ENCODE data around the gene SERINC5.

SERINC5 gene

DNA sequence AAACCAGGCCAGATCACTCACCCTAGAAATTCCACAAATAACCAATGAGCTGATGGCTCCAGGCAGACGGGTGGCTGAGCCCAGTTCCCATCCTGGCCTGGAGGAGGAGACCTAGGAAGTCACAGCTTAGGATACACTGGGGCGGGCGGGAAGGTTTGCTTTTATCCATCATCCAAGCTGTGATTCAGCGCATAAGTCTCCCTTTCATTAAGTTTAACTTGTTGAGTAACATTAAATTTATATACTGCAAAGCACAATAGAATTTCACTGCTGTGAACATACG, 165.0 kb downstream of the SERINC5 start:
- no peak overlapping the region for H3K4me3 ChIP-seq (ENCODE audit: low read length)
- TF ChIP-seq, protein P1, sequence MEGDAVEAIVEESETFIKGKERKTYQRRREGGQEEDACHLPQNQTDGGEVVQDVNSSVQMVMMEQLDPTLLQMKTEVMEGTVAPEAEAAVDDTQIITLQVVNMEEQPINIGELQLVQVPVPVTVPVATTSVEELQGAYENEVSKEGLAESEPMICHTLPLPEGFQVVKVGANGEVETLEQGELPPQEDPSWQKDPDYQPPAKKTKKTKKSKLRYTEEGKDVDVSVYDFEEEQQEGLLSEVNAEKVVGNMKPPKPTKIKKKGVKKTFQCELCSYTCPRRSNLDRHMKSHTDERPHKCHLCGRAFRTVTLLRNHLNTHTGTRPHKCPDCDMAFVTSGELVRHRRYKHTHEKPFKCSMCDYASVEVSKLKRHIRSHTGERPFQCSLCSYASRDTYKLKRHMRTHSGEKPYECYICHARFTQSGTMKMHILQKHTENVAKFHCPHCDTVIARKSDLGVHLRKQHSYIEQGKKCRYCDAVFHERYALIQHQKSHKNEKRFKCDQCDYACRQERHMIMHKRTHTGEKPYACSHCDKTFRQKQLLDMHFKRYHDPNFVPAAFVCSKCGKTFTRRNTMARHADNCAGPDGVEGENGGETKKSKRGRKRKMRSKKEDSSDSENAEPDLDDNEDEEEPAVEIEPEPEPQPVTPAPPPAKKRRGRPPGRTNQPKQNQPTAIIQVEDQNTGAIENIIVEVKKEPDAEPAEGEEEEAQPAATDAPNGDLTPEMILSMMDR (conservative IDR thresholded peaks at IDR 0.05; ENCODE audit: low read length): no peak
- DNase-seq (ENCODE audit: low read depth): no peak

- peak overlapping the region; percentile 55 for H3K4me3 ChIP-seq (ENCODE audit: low read length)
- DNase-seq (ENCODE audit: low read depth): peak; percentile 85
- TF ChIP-seq, protein P1 (conservative IDR thresholded peaks at IDR 0.05; ENCODE audit: low read length): peak; percentile 75
Observed at GRCh38 chr5:80083101-80083890, 172.6 kb downstream of the SERINC5 start.

- TF ChIP-seq, protein P1 (conservative IDR thresholded peaks at IDR 0.05; ENCODE audit: low read length): peak; percentile 76
- peak; percentile 75 for DNase-seq (ENCODE audit: low read depth)
- H3K4me3 ChIP-seq (ENCODE audit: low read length): peak overlapping the region; percentile 55
Observed at GRCh38 chr5:80082731-80083100, 173.1 kb downstream of the SERINC5 start.

DNA sequence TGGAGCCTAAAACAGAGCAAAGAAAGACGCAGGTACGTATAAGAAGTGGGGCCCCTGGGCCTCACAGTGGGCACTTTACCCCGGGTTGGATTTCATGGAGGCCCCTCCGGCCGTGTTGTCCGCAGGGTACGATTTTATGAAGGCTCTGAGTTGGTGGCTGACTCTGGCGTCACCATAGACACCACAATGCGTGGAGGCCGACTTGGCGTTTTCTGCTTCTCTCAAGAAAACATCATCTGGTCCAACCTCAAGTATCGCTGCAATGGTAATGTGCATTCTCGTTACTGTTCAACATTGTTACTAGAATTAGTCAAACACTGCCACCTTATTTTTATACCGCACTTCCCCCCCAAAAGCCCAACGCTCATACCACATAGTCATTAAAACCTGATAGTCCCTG, 173.6 kb downstream of the SERINC5 start:
- TF ChIP-seq, protein P1 (conservative IDR thresholded peaks at IDR 0.05; ENCODE audit: low read length): no peak
- H3K4me3 ChIP-seq (ENCODE audit: low read length): peak overlapping the region; percentile 33; the same call in 1 of the 2 replicates
- DNase-seq (ENCODE audit: low read depth): no peak

DNA sequence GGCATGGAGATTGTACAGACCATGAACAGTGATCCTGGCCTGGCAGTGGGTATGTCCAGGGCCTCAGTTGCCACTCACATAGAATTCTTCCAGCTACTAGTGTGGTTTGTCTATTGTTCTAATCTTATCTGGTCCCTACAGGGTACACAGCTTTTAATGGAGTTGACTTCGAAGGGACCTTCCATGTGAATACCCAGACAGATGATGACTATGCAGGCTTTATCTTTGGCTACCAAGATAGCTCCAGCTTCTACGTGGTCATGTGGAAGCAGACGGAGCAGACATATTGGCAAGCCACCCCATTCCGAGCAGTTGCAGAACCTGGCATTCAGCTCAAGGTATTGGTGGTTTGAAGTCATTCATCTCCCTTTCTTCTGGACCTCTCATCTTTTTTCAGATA, 176.9 kb downstream of the SERINC5 start:
- TF ChIP-seq, protein P1 (conservative IDR thresholded peaks at IDR 0.05; ENCODE audit: low read length): no peak
- no peak for DNase-seq (ENCODE audit: low read depth)
- no peak overlapping the region for H3K4me3 ChIP-seq (ENCODE audit: low read length)

DNA sequence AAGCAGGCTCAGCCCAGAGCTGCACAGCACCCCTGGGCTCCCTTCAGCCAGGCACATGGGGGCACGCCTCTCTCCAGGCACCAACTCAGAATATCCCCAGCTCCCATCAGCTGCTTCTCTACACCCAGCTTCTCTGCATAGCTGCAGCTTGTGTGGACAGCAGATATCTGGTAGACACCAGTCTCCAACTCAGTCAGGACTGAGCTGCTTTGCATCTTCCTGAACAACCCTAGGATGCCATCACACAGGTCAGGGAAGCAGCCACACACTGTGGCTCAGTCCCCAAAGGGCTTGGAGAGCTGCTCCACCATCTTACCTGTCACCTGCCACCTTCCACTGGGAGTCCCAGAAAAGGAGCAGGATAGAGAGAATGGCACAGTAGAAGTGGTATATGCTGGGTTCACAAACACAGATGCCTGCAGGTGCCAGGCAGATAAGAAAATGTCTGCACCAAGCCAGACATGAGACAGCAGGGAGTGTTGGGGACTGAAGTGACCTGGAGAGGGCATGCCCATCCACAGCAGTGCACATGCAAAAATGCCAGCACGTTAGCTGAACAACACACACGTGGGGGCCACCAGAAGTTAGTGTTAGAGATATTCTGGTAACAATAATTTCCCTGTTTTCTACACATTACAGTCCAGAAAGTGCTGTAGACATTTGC, 178.7 kb downstream of the SERINC5 start:
- no peak for DNase-seq (ENCODE audit: low read depth)
- TF ChIP-seq, protein P1 (conservative IDR thresholded peaks at IDR 0.05; ENCODE audit: low read length): no peak
- H3K4me3 ChIP-seq (ENCODE audit: low read length): no peak overlapping the region
